PC-3 (cell line): Measurements from ENCODE around the gene ASCL5. TPM values are rescaled to one million over a fixed set of nuclear protein-coding genes. Genes with fewer than 3 reads are reported as not detected.
A peak's percentile ranks its signal among the peaks of the same experiment; 100 is the strongest.

Experiments used
- ATAC-seq: fragments of 200-7000 bp; cut with Tn5 transposase; 2 replicates; pipeline ENCODE4 v1.9.1; 2020; ENCODE audit warnings: mild to moderate bottlenecking, moderate library complexity
- BruUV-seq: library from RNA; stranded (reverse); fragments of 400-500 nt; replicated peaks from 2 replicates; lab custom pipeline; 2021; lab: Mats Ljungman, UMichigan
- CTCF ChIA-PET: fragments of 300-600 bp; sonication (Branson Sonifier 250); formaldehyde crosslinking; loops from one replicate; lab custom pipeline; 2022; ENCODE audit warnings: antibody characterized with exemption; lab: Charles Lee
- POLR2A ChIA-PET: fragments of 300-600 bp; sonication (Branson Sonifier 250); formaldehyde crosslinking; loops from one replicate; lab custom pipeline; 2022; ENCODE audit warnings: antibody characterized with exemption; ENCODE audit not compliant: unreplicated experiment; lab: Charles Lee
- DNase-seq: peaks from one replicate; pipeline ENCODE4 v3.0.0-alpha.2; 2015
- H2AFZ ChIP-seq: fragments of 300-600 bp; sonication (generic); 2 replicates; pipeline ENCODE4 v1.6.0; 2016; ENCODE audit warnings: antibody characterized with exemption, low read length
- H3F3A ChIP-seq: fragments of 300-600 bp; sonication (generic); one replicate; pipeline ENCODE4 v1.6.0; 2017; ENCODE audit warnings: antibody characterized with exemption, low read length, control low read depth, mild to moderate bottlenecking; ENCODE audit not compliant: unreplicated experiment
- H3K27ac ChIP-seq: fragments of 300-600 bp; sonication (generic); 2 replicates; pipeline ENCODE4 v1.5.1; 2016; ENCODE audit warnings: mild to moderate bottlenecking, low read length
- H3K27me3 ChIP-seq: fragments of 300-600 bp; sonication (generic); 2 replicates; pipeline ENCODE4 v1.6.1; 2016; ENCODE audit warnings: low read length, mixed read lengths
- H3K36me3 ChIP-seq: fragments of 300-600 bp; sonication (generic); 2 replicates; pipeline ENCODE4 v1.6.1; 2016; ENCODE audit warnings: low read depth, mixed run types, low read length, mixed read lengths
- H3K4me1 ChIP-seq: fragments of 300-600 bp; sonication (generic); 2 replicates; pipeline ENCODE4 v1.5.1; 2016; ENCODE audit warnings: low read length; ENCODE audit not compliant: insufficient read depth
- H3K4me2 ChIP-seq: fragments of 300-600 bp; sonication (generic); 2 replicates; pipeline ENCODE4 v1.6.0; 2016; ENCODE audit warnings: low read length
- H3K4me3 ChIP-seq: fragments of 300-600 bp; sonication (generic); 2 replicates; pipeline ENCODE4 v1.5.1; 2016; ENCODE audit warnings: mild to moderate bottlenecking, low read length, mixed read lengths
- H3K79me2 ChIP-seq: fragments of 300-600 bp; sonication (generic); 2 replicates; pipeline ENCODE4 v1.6.1; 2017; ENCODE audit warnings: low read length, mixed read lengths
- H3K9ac ChIP-seq: fragments of 300-600 bp; sonication (generic); 2 replicates; pipeline ENCODE4 v1.6.0; 2016; ENCODE audit warnings: mild to moderate bottlenecking, low read length
- H3K9me2 ChIP-seq: fragments of 300-600 bp; sonication (generic); replicated peaks from 2 replicates; pipeline ENCODE4 v1.6.1; 2016; ENCODE audit warnings: mixed run types, low read length, mixed read lengths
- H3K9me3 ChIP-seq: fragments of 300-600 bp; sonication (generic); 2 replicates; pipeline ENCODE4 v1.6.1; 2016; ENCODE audit warnings: low read length, mixed read lengths
- H4K20me1 ChIP-seq: fragments of 300-600 bp; sonication (generic); 2 replicates; pipeline ENCODE4 v1.6.1; 2016; ENCODE audit warnings: low read length, mixed read lengths
- EZH2 ChIP-seq: fragments of 300-600 bp; sonication (generic); IDR thresholded peaks from one replicate; pipeline ENCODE4 v1.6.1; 2017; ENCODE audit warnings: antibody characterized with exemption, mild to moderate bottlenecking, low read length; ENCODE audit not compliant: unreplicated experiment
- EZH2phosphoT487 ChIP-seq: fragments of 300-600 bp; sonication (generic); IDR thresholded peaks from 2 replicates; pipeline ENCODE4 v1.6.1; 2018; ENCODE audit warnings: mild to moderate bottlenecking, antibody characterized with exemption, low read length, borderline replicate concordance
- intact Hi-C: fragments of 100-400 bp; cut with micrococcal nuclease; formaldehyde crosslinking; loops from 2 replicates; pipeline ENCODE4 v1.9.0; 2023
- total RNA-seq: library from RNA; depleted of rRNA; stranded (reverse); fragments of >200 nt; gene quantifications from 2 replicates; pipeline ENCODE4 v1.2.3, GENCODE V29; 2014
- TF ChIP-seq, protein P1 (sequence below): fragments of 300-600 bp; sonication (generic); conservative IDR thresholded peaks from 2 replicates; pipeline ENCODE4 v1.5.1; 2017; ENCODE audit warnings: antibody characterized with exemption, low read depth, mild to moderate bottlenecking, low read length

Gene ASCL5
- total RNA-seq, 1 experiment from 2014 or later, result 3.1 TPM

DNA sequence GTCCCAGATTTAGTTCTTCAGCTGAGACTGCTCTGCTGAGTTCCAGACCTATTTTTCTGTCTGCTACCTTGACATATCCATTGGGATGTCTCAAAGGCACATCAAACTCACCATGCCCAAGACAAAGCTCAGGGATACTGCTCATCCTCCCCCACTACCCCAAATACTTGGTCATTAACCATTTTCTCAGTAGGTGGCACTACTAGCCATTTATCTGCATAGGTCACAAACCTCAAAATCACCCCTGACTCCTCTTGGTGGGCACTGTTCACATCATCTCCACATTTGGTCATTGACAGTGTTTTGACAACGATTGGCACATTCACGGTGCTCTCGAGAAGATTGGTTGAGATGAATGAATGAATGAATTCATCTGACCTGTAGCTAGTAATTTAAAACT, 46.8 kb downstream of the ASCL5 start:
- Histone ChIP-seq H2AFZ (no peak overlapping the region), H3K27ac (no peak overlapping the region), H3K4me1 (no peaks in the 10 kb centered on the region), H3K9ac (no peak overlapping the region), H3K36me3 (no peaks in the 10 kb centered on the region), H4K20me1 (no peaks in the 10 kb centered on the region), H3F3A (no peaks in the 10 kb centered on the region), H3K79me2 (no peaks in the 10 kb centered on the region), H3K9me3 (no peaks in the 10 kb centered on the region), H3K27me3 (peaks cover 56% of the 10 kb centered on the region), H3K4me2 (no peak overlapping the region), H3K4me3 (no peak overlapping the region), H3K9me2 (no peaks in the 10 kb centered on the region)
- no TSS peak for BruUV-seq
- peak; percentile 27; the same call in 1 of the 2 replicates for ATAC-seq
- DNase-seq, result peak; percentile 44
- no peak for TF ChIP-seq EZH2
- TF ChIP-seq, protein P1, sequence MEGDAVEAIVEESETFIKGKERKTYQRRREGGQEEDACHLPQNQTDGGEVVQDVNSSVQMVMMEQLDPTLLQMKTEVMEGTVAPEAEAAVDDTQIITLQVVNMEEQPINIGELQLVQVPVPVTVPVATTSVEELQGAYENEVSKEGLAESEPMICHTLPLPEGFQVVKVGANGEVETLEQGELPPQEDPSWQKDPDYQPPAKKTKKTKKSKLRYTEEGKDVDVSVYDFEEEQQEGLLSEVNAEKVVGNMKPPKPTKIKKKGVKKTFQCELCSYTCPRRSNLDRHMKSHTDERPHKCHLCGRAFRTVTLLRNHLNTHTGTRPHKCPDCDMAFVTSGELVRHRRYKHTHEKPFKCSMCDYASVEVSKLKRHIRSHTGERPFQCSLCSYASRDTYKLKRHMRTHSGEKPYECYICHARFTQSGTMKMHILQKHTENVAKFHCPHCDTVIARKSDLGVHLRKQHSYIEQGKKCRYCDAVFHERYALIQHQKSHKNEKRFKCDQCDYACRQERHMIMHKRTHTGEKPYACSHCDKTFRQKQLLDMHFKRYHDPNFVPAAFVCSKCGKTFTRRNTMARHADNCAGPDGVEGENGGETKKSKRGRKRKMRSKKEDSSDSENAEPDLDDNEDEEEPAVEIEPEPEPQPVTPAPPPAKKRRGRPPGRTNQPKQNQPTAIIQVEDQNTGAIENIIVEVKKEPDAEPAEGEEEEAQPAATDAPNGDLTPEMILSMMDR, result peak; percentile 70
- ChIA-PET POLR2A (interaction anchor here (0.6 kb wide), 1 partner anchor 54 kb away, joined by 3 read pairs; no protein-coding TSS in a partner anchor), CTCF (interaction anchor here (1.0 kb wide), 1 partner anchor 143 kb away, joined by 5 read pairs; no protein-coding TSS in a partner anchor)
- intact Hi-C loops, result no loop called here

DNA sequence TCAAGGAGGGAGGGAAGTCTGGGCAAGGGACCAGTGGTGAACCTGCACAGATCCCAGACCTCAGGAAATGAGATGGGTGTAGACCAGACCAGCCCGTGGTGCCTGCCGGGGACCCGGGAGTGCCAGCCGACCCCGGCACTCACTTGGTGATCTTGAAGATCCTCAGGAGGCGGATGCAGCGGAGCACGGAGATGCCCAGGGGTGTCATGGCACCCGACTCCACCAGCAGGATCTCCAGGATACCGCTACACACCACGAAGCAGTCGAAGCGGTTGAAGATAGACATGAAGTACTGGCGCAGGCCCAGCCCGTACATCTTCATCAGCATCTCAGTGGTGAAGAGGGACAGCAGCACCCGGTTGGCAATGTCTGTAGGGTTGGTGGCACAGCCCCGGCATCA, 49.2 kb downstream of the ASCL5 start:
- BruUV-seq, result no TSS peak
- no peaks in the 10 kb centered on the region for H3K36me3 ChIP-seq
- H3F3A ChIP-seq, result no peaks in the 10 kb centered on the region
- 0 out of 2 replicates have a peak, but pooled peaks cover 4% of the 10 kb centered on the region for H3K9me2 ChIP-seq
- H3K9ac ChIP-seq, result no peak overlapping the region
- H3K4me3 ChIP-seq, result no peak overlapping the region
- peaks cover 38% of the 10 kb centered on the region for H3K27me3 ChIP-seq
- no peak for DNase-seq
- TF ChIP-seq, protein P1, result no peak
- TF ChIP-seq EZH2phosphoT487 (no peak), EZH2 (no peak)
- H2AFZ ChIP-seq, result no peak overlapping the region
- no peaks in the 10 kb centered on the region for H3K79me2 ChIP-seq
- POLR2A ChIA-PET, result no interaction called here
- no peak overlapping the region for H3K27ac ChIP-seq
- H3K4me1 ChIP-seq, result peaks cover 3% of the 10 kb centered on the region
- H3K9me3 ChIP-seq, result no peaks in the 10 kb centered on the region
- H4K20me1 ChIP-seq, result no peaks in the 10 kb centered on the region
- no peak for ATAC-seq
- intact Hi-C loops, result no loop called here
- H3K4me2 ChIP-seq, result no peak overlapping the region
- CTCF ChIA-PET, result interaction anchor here (0.5 kb wide), 1 partner anchor 151 kb away, joined by 3 read pairs; no protein-coding TSS in a partner anchor

DNA sequence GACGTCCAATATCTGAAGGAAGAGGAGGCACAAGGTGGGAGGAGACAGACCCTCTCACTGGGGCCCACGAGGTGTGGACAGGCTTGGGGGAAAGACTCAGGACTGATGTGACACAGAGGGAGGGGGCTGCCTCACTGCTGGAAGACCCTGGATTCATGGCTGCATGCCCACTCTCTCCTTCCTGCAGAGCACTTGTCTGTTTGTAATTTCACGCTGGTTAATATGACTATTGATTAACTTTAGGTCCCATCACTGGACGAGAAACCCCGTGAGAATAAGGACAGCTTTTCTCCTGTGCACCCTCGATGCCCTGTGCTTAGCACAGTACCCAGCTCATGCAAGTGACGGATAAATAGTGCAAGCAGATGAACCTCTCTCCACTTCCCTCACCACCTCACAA, 49.9 kb downstream of the ASCL5 start:
- Histone ChIP-seq H3K27me3 (peaks cover 32% of the 10 kb centered on the region; the same call in 1 of the 2 replicates), H3K9ac (no peak overlapping the region), H3K9me2 (0 out of 2 replicates have a peak, but pooled peaks cover 4% of the 10 kb centered on the region), H3K27ac (no peak overlapping the region), H3K4me1 (peaks cover 9% of the 10 kb centered on the region), H3K9me3 (no peaks in the 10 kb centered on the region), H3K79me2 (no peaks in the 10 kb centered on the region), H3F3A (no peaks in the 10 kb centered on the region), H4K20me1 (no peaks in the 10 kb centered on the region), H3K36me3 (no peaks in the 10 kb centered on the region), H3K4me3 (no peak overlapping the region), H2AFZ (no peak overlapping the region), H3K4me2 (no peak overlapping the region)
- TF ChIP-seq, protein P1, result no peak
- TF ChIP-seq EZH2 (no peak), EZH2phosphoT487 (no peak)
- CTCF ChIA-PET, result interaction anchor here (0.7 kb wide), 1 partner anchor 22 kb away, joined by 3 read pairs; no protein-coding TSS in a partner anchor
- ATAC-seq (no peak), DNase-seq (no peak)
- no TSS peak for BruUV-seq
- POLR2A ChIA-PET, result no interaction called here
- intact Hi-C loops, result no loop called here
